Calu3 (cell line): Measurements from ENCODE around the gene HIGD1A. TPM values are rescaled to one million over a fixed set of nuclear protein-coding genes. Genes with fewer than 3 reads are reported as not detected.

Source experiments
- BruUV-seq: library from RNA; stranded (reverse); fragments of 400-500 nt; replicated peaks from 2 replicates; lab custom pipeline; 2021; lab: Mats Ljungman, UMichigan
- CTCF ChIA-PET: fragments of 300-600 bp; sonication (Branson Sonifier 250); formaldehyde crosslinking; loops from one replicate; lab custom pipeline; 2022; ENCODE audit warnings: antibody characterized with exemption; lab: Charles Lee
- DNase-seq: peaks from one replicate; pipeline ENCODE4 v3.0.0; 2022
- H3K27ac Mint-ChIP-seq: one replicate; pipeline ENCODE4 v1.8.0; 2022; ENCODE audit warnings: mixed read lengths; ENCODE audit not compliant: unreplicated experiment
- H3K27me3 Mint-ChIP-seq: one replicate; pipeline ENCODE4 v1.8.0; 2022; ENCODE audit warnings: mixed read lengths; ENCODE audit not compliant: unreplicated experiment
- H3K36me3 Mint-ChIP-seq: one replicate; pipeline ENCODE4 v1.8.0; 2022; ENCODE audit warnings: mild to moderate bottlenecking, moderate library complexity, mixed read lengths; ENCODE audit not compliant: insufficient read depth, unreplicated experiment
- H3K4me1 Mint-ChIP-seq: one replicate; pipeline ENCODE4 v1.8.0; 2022; ENCODE audit warnings: mild to moderate bottlenecking, low read depth, mixed read lengths; ENCODE audit not compliant: unreplicated experiment
- H3K4me3 Mint-ChIP-seq: one replicate; pipeline ENCODE4 v1.8.0; 2022; ENCODE audit warnings: mild to moderate bottlenecking, low read depth, moderate library complexity, mixed read lengths; ENCODE audit not compliant: unreplicated experiment
- H3K9me3 Mint-ChIP-seq: one replicate; pipeline ENCODE4 v1.8.0; 2022; ENCODE audit warnings: low read depth, mixed read lengths; ENCODE audit not compliant: unreplicated experiment
- CTCF ChIP-seq: fragments of 200-600 bp; IDR thresholded peaks from one replicate; pipeline ENCODE4 v1.8.0; 2022; ENCODE audit warnings: antibody characterized with exemption; ENCODE audit not compliant: unreplicated experiment
- intact Hi-C: fragments of 100-400 bp; cut with micrococcal nuclease; formaldehyde crosslinking; loops from one replicate; pipeline ENCODE4 v1.10.0; 2022; ENCODE audit not compliant: unreplicated experiment
- total RNA-seq: library from RNA; stranded (reverse); gene quantifications from 2 replicates; pipeline ENCODE4 v1.2.3, GENCODE V29; 2022

Gene HIGD1A
- total RNA-seq, 1 experiment from 2014 or later: 88.1 TPM

- no peak for DNase-seq
- CTCF ChIA-PET: no interaction called here
- no peaks in the 10 kb centered on the region for H3K36me3 Mint-ChIP-seq
- H3K27ac Mint-ChIP-seq: no peak overlapping the region
- no peak for TF ChIP-seq CTCF
- H3K9me3 Mint-ChIP-seq: no peaks in the 10 kb centered on the region
- no TSS peak for BruUV-seq
- H3K27me3 Mint-ChIP-seq: peaks cover 36% of the 10 kb centered on the region
- H3K4me3 Mint-ChIP-seq: no peak overlapping the region
- H3K4me1 Mint-ChIP-seq: no peaks in the 10 kb centered on the region
- intact Hi-C loops: no loop called here
These were observed 42.6 kb upstream of the HIGD1A start for GRCh38 chr3:42846685-42847522.

- H3K27me3 Mint-ChIP-seq: peaks cover 15% of the 10 kb centered on the region
- BruUV-seq: no TSS peak
- H3K4me3 Mint-ChIP-seq: no peak overlapping the region
- no peaks in the 10 kb centered on the region for H3K9me3 Mint-ChIP-seq
- intact Hi-C loops: no loop called here
- CTCF ChIA-PET: no interaction called here
- no peaks in the 10 kb centered on the region for H3K36me3 Mint-ChIP-seq
- H3K4me1 Mint-ChIP-seq: no peaks in the 10 kb centered on the region
- TF ChIP-seq CTCF: no peak
- no peak for DNase-seq
- H3K27ac Mint-ChIP-seq: no peak overlapping the region
These were observed 40.5 kb upstream of the HIGD1A start for GRCh38 chr3:42844815-42845214.

- no peak for DNase-seq
- no peaks in the 10 kb centered on the region for H3K9me3 Mint-ChIP-seq
- H3K36me3 Mint-ChIP-seq: no peaks in the 10 kb centered on the region
- peaks cover 15% of the 10 kb centered on the region for H3K27me3 Mint-ChIP-seq
- TF ChIP-seq CTCF: no peak
- no peaks in the 10 kb centered on the region for H3K4me1 Mint-ChIP-seq
- H3K4me3 Mint-ChIP-seq: no peak overlapping the region
- CTCF ChIA-PET: no interaction called here
- intact Hi-C loops: no loop called here
- no TSS peak for BruUV-seq
- H3K27ac Mint-ChIP-seq: no peak overlapping the region
These were observed 40.1 kb upstream of the HIGD1A start for GRCh38 chr3:42844412-42844713.

GRCh38 chr3:42843713-42844411 lies 39.6 kb upstream of the HIGD1A start:
- Mint-ChIP-seq H3K36me3 (no peaks in the 10 kb centered on the region), H3K27ac (no peak overlapping the region), H3K4me1 (no peaks in the 10 kb centered on the region), H3K4me3 (no peak overlapping the region), H3K9me3 (no peaks in the 10 kb centered on the region), H3K27me3 (peaks cover 15% of the 10 kb centered on the region)
- CTCF ChIA-PET: no interaction called here
- BruUV-seq: no TSS peak
- no peak for TF ChIP-seq CTCF
- intact Hi-C loops: no loop called here
- DNase-seq: no peak
